ENCODE data around the gene USP34.

Gene USP34

GRCh38 chr2:61238219-61239012, 232.5 kb downstream of the USP34 start:
- H3K4me3 ChIP-seq (ENCODE audit: low read depth, low read length), result no peak overlapping the region
- TF ChIP-seq CTCF (IDR thresholded peaks at IDR 0.05; ENCODE audit: low read depth, low read length), result no peak
- in situ Hi-C loops (cut with HindIII; ENCODE audit: low sequenced_read_pairs), result no loop called here
- DNase-seq (ENCODE audit: low read depth, low spot score), result no peak

GRCh38 chr2:61235716-61236115, 235.2 kb downstream of the USP34 start:
- DNase-seq (ENCODE audit: low read depth, low spot score), result no peak
- no peak overlapping the region for H3K4me3 ChIP-seq (ENCODE audit: low read depth, low read length)
- in situ Hi-C loops (cut with HindIII; ENCODE audit: low sequenced_read_pairs), result no loop called here
- no peak for TF ChIP-seq CTCF (IDR thresholded peaks at IDR 0.05; ENCODE audit: low read depth, low read length)

GRCh38 chr2:61233581-61233980, 237.3 kb downstream of the USP34 start:
- DNase-seq (ENCODE audit: low read depth, low spot score), result no peak
- in situ Hi-C loops (cut with HindIII; ENCODE audit: low sequenced_read_pairs), result no loop called here
- H3K4me3 ChIP-seq (ENCODE audit: low read depth, low read length), result no peak overlapping the region
- TF ChIP-seq CTCF (IDR thresholded peaks at IDR 0.05; ENCODE audit: low read depth, low read length), result no peak

GRCh38 chr2:61229936-61230335, 241.0 kb downstream of the USP34 start:
- no peak for DNase-seq (ENCODE audit: low read depth, low spot score)
- in situ Hi-C loops (cut with HindIII; ENCODE audit: low sequenced_read_pairs), result no loop called here
- H3K4me3 ChIP-seq (ENCODE audit: low read depth, low read length), result no peak overlapping the region
- TF ChIP-seq CTCF (IDR thresholded peaks at IDR 0.05; ENCODE audit: low read depth, low read length), result no peak

GRCh38 chr2:61222567-61222966, 248.3 kb downstream of the USP34 start:
- TF ChIP-seq CTCF (IDR thresholded peaks at IDR 0.05; ENCODE audit: low read depth, low read length), result no peak
- H3K4me3 ChIP-seq (ENCODE audit: low read depth, low read length), result no peak overlapping the region
- DNase-seq (ENCODE audit: low read depth, low spot score), result no peak
- in situ Hi-C loops (cut with HindIII; ENCODE audit: low sequenced_read_pairs), result no loop called here

- TF ChIP-seq CTCF (IDR thresholded peaks at IDR 0.05; ENCODE audit: low read depth, low read length), result no peak
- H3K4me3 ChIP-seq (ENCODE audit: low read depth, low read length), result no peak overlapping the region
- in situ Hi-C loops (cut with HindIII; ENCODE audit: low sequenced_read_pairs), result no loop called here
- no peak for DNase-seq (ENCODE audit: low read depth, low spot score)
Observed at GRCh38 chr2:61221819-61222218, 249.1 kb downstream of the USP34 start.
